HG02981 (cell line): ENCODE results near the gene SLC38A10.

Experiments used
- ATAC-seq: cut with Tn5 transposase; IDR thresholded peaks from one replicate; pipeline ENCODE4 v1.9.1; 2021; ENCODE audit warnings: mild to moderate bottlenecking, moderate library complexity; ENCODE audit not compliant: unreplicated experiment

SLC38A10 gene

DNA sequence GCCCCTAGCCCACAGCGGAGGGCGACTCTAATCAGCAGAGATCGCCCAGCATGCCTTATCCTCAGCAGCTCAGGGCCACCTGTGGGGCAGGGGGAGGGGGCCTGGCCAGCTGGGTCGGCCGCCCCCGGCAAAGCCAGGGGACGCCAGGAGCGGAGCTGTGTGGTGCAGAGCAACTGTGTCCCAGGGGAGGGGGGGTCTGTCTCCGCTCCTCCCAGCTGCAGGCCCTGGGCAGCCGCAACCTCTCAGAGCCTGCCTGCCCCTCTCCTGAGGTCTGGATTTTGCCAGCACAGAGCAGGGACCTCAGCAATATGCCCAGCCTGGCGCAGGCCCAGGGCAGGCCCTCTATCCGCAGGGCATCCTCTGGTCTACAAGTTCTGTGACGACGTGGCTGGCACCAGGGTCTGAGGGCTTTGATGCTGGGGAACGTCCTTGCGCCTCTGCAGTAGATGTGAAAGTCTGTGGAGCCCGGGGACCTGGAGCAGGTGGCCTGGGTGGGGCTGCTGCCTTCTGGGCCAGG, 36.5 kb upstream of the SLC38A10 start:
- no peak for ATAC-seq

DNA sequence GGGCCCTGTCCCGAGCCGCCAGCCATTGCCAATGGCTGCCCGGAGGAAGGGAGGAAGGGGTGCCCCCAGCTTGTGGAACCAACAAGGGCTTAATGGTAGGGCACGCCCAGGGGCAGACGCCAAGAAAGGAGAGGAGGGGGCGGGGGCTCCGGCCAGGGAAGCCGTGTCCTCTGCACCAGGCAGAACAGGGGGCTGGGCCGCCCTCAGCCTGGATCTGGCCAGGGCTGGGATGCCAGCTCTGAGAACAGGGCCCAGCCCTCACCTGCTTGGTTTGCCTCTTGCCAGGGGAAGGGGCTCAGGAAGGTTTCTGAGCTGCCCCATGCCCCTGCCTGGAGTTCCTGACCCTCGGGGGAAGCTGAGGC, 35.8 kb upstream of the SLC38A10 start:
- no peak for ATAC-seq

DNA sequence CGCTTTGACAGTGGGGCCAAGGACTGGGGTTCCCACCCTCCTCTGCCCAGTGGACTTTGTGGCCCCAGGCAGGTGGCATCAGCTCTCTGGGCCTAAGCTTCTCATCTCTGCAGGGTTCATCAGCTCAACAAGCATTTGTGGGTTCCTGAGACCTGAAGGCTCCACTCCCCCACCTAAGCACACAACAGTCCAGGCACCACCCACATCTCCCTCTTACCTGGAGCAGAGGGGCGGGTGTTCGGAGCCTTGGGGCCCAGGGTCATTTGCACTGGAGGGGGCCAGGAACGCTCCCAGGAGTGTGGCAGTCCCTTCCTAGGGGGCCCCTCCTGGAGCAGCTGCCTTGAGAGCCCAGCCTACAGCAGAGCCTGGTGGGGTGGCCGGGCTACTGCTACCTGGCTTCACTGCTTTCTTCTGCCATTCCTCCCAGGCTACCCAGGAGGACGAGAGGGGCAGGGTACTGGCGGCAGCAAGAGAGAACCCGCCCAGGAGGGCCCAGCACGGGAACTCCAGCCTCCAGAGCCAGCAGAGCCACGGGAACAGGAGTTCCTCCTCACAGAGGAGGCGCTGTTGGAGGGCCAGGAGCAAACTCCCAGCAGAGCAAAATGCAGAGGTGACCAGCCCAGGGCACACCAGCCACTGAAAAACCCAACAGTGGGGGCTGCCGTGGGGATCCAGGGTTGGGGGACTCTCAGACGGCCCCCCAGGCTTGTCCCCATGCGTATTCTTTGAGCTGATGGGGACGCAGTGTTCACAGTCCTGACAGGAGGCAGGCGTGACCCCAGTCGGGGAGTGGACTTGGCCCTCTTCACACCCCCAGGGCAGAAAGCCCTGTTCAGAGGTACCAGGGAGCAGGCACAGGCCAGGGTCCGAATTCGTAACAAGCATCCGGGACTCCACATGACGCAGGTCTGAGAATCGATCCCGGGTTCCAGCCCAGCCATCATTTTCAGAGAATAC, 35.1 kb upstream of the SLC38A10 start:
- ATAC-seq, result no peak

- no peak for ATAC-seq
Measured at GRCh38 chr17:81328978-81329926, 34.1 kb upstream of the SLC38A10 start.

DNA sequence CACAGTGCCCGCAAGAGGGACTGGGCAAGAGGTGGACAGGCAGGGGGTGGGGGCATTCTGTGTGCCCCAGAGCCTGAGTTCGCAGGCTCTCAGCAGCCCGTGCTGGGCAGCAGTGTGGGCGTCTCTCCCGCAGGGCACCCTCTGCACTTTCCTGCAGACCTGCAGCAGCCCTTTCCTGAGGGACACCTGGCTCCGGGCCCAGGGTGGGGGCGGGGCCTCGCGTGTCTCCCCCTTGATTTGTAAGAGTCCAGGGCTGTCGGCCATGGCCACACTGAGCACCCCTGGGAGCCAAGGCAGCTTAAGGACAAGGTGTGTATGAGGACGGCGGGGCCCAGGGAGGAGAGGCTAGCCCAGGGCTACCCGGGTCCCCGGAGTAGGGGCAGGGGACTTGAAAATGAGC, 33.4 kb upstream of the SLC38A10 start:
- ATAC-seq, result no peak

DNA sequence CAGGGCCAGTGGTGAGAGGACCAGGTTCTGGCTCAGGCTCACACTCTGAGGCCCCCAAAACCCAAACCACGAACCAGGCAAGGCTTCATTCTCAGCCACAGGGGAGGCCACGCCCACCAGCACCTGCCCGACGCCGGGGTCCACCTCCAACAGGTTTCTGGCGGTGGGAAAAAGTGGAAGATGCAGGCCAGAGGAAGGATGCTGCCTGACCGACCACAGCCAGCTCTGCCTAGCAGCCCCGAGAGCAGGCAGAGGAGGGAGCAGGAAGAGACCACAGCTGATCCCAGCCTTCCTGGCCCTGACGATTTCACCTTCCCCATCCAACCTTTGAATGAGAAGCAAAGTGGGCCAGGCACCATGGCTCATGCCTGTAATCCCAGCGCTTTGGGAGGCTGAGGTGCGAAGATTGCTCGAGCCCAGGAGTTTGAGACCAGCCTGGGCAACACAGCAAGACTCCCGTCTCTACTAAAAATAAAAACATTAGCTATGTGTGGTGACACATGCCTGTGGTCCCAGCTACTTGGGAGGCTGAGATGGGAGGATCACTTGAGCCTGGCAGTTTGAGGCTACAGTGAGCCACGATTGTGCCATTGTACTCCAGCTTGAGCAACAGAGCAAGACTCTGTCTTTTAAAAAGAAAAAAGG, 30.7 kb upstream of the SLC38A10 start:
- ATAC-seq, result no peak

GRCh38 chr17:81324851-81325713, 30.0 kb upstream of the SLC38A10 start:
- ATAC-seq, result no peak

DNA sequence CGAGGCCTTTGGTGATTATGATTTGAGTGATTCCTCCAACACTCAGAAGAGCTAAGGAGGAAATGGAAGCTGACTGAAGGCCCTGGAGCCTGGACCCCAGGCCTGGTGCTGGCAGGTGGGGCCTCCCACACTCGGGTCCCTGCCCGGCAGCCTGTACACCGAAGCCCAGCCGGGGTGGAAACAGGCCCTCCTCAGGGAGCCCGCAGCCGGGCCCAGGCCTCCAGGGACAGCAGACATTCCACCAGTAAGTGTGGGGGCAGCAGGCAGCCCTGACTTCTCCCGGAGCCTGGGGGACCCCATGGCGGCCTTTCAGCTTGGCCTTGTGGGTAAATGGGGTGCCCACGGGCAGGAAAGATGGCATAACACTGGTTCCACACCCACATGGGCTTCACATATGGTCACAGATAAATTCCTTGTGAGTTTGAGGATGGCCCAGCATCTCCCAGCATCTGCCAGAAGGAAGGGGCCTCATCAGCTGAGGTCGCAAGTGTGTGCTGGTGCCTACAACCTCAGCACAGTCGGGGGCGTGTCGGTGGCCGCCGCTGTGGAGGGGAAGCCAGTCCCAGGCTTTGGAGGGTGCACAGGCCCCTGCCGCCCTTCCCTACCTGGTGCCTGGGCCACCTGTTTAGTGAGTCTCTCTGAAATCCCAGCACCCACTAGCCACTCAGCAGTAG, 29.2 kb upstream of the SLC38A10 start:
- no peak for ATAC-seq

DNA sequence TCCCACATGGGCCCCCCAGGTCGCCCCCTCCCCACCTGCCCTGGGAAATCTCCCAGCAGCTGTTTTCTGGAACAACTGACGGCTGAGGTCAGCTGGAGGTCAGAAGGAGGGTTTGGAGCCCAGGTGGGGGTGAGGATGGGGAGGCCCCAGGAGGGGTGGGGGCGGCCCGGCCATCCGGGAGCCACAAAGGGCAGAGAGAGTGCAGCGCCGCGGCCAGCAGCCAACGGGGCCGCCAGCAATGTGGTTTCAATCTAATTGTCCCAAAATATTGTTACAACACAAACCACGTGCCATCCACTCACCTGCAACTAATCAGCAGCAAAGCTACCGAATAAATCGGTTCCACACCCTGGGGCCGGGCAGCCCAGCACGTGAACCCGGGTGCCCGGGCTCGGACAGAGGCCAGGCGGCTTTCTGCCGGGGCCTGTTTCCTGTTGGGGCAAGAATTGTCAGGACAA, 28.3 kb upstream of the SLC38A10 start:
- no peak for ATAC-seq

- no peak for ATAC-seq
Measured at GRCh38 chr17:81323083-81323369, 27.9 kb upstream of the SLC38A10 start.

GRCh38 chr17:81322271-81323082, 27.4 kb upstream of the SLC38A10 start:
- no peak for ATAC-seq

DNA sequence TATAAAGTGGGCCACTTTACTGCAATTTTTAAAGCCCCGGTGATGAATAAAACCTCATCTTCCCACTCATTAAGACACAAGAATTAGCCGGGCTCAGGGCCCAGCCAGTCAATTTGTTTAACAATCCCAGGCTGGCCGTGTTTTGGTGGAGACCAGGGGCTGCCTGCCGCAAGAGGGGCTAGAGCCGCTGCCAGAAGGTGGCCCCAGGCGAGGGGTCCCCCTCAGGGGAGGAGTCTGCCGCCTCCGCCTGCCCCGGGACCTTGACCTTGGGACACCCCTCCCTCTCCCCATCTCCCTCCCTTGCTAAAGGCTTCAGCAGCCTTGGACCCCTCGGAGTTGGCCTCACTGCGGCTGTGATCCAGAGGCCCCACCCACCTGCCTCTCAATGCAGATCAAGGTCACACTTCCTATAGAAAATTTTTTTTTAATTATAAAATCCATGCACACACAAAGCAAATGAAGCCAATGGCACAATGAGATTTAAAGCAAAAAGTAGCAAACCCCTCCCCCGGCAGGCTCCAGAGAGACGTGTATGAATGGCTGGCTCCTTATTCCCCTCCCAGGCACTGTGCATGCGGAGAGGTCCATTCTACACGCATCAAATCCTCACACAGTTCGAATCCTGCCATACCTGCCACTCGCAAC, 23.0 kb upstream of the SLC38A10 start:
- no peak for ATAC-seq

DNA sequence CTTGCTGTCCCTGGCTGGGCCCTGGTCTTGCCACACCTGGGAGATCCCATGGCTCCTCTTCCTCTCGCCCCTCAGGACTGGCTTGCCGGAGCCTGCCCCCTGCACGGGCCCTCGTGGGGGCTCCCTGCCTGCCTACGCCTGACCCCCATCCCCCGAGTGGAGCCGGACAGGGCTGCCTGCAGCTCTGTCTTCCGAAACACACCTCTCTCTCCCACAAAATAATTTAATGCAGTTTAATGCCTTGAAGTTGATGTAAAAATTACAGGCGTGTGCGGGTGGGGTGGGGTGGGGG, 22.4 kb upstream of the SLC38A10 start:
- no peak for ATAC-seq

- no peak for ATAC-seq
Measured at GRCh38 chr17:81315885-81316391, 20.8 kb upstream of the SLC38A10 start.

DNA sequence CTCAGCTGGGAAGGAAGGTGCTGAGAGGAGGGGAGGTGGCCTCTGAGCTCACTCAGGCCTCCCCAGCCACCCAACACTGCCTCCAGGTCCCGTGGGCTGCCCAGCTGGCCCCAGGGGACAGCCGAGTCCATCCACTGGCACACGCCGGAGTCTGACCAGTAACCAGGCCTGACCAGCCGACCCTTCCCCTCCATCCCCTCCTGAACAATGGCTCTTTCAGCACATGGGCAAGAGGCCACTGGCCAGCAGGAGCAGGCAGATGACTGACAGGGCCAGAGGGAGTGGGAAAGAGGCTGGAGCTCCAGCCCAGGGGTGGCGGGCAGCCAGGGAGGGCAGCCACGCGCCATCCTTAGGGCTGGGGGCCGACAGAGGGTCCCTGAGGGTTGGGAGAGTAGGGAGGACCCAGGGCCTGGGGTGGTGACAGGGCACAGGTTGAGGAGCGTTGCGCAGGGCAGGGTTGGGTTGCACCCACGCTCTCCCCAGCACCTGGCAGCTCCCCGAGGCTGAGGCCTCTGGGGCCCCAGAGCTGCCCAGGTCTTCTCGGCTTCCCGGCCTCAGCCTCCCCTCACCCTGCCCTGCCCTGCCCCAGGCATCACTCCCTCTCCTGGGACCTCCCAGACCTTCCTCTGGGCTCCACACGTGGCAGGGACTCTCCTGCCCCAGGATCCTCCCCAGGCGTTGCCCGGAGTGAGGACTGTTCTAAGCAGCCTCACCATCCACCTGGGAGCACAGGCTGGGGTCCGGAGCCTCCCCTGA, 20.2 kb upstream of the SLC38A10 start:
- no peak for ATAC-seq

DNA sequence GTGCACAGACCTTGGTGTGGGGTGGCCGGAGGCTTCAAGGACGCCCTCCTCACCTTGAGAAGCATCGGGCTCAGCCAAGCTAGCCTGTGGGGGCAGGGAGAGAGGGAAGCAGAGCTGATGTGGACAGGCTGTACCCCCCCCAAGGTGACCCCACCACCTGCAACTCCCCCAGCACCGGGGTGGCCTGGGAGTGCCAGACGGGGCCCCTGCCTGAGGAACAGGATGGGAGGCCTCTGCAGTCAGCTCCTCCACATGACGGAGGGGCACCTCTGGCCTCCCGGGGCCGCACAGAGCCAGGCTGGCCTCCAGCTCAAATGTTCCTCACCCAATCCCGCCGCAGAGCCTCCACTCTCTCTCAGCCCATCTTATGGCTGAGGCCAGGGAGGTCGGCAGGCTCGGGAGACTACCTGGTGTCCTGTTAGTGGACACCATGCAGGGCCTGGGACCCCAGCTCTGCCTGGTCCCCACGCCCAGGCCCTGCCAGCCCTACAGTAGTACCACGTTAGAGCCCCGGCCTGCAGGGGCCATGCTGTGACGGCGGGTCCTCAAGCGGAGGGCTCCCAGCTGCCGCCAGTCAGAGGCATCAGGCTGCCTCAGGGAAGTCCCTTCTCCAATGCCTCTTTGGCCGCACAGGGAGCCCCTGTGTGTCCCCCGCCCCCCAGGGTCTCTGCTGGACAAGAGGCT, 19.4 kb upstream of the SLC38A10 start:
- ATAC-seq, result no peak

DNA sequence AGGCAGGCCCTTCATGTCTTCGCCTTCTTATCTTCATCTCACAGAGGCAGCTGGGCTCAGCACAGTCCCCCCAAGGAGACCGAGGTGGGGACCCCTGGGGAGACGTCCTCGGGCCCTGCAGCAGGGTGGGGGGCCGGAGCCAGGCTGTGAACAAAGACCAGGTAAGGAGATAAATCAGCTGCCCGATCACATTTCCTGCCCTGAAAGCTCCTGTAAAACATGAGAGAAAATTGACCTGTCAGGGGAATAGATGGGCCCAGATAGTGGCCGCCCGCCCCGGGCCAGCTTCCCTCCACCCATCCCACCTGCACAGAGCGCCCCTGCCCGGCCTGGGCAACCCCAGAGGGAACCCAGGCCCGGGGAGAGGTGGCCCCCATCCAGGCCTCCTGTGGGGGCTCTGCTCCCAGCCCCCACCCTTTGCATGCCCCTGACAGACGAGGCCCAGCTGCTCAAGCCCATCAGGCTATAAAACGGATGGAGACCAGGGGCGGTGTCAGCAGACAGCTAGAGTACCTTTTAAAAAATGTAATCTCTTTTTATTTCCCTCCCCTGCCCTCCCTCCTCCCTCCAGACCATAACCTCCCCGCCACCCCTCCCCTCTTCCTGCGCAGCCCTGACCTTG, 18.8 kb upstream of the SLC38A10 start:
- ATAC-seq, result no peak
